ENCODE measurements around the gene GPRC6A.

Gene GPRC6A

DNA sequence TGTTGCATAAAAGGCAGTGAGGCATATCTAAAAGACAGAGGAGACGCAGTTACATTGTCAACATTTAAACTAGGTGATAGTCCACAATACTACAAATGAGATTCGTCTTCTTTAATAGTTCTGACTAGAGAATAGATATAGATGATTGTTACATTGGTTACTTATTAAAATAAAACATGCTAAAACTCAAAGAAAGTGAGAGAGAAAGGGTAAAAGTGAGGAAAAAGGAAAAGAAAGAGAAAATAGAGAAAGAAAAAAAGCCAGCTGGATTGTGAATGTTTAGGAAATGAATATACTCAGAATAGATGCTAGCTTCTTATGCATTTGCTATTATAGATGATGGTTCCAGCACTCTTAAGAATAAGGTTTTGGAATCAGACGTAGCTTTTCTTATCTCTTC is 35.7 kb downstream of the GPRC6A start:
- DNase-seq (ENCODE audit: low read depth in 2 of 2), result no peak

GRCh38 chr6:116783852-116784251 is 45.0 kb downstream of the GPRC6A start:
- DNase-seq (ENCODE audit: low read depth in 2 of 2), result no peak

DNA sequence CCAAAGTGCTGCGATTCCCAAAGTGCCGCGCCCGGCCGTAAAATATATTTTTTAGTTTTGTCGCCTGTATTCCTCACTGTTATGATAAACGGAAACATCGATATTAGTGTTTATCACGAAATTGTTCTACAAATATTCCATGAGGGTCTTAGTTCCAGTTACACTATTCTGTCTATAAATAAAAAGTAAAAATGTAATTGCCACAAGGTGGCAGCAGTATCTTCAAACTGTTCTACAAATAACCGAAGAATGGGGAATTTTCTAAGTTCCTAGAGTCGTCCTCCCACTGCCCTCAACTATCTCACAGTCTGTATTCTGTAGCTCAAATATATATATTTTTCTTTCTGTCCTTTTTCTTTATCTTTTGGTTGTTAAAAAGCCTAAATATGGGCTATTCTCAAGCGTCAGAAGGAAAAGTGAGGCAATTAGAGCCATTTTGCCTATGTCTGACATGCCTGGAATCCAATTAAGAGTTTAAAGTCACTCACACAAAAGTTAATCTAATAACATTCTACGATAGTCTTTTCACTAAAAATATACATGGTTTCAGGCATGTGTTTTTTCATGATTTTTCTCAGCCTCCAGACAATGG is 49.2 kb downstream of the GPRC6A start:
- DNase-seq (ENCODE audit: low read depth in 2 of 2), result no peak

- no peak for DNase-seq (ENCODE audit: low read depth in 2 of 2)
These were observed 55.0 kb downstream of the GPRC6A start for GRCh38 chr6:116773886-116774285.

GRCh38 chr6:116772450-116772849 is 56.4 kb downstream of the GPRC6A start:
- DNase-seq (ENCODE audit: low read depth in 2 of 2), result no peak

DNA sequence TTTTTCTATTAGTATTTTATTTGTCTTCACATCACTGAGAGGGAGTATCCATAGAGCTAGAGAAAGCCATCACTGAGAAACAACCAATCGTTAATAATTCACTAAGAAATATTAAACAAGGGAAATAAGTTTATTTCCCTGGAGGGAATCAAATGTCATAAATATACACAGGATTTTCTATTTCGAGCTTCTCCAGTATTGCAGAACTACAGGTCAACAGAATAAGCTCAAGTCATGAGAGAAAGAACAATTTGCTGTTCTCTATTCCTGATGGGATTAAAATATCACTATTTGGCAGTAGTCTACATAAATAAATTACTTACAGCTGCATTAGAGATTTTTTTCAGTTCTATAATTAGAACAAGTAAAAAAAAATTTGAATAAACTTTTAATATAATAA is 61.2 kb downstream of the GPRC6A start:
- no peak for DNase-seq (ENCODE audit: low read depth in 2 of 2)

GRCh38 chr6:116766506-116767176 is 62.2 kb downstream of the GPRC6A start:
- DNase-seq (ENCODE audit: low read depth in 2 of 2), result no peak

GRCh38 chr6:116764961-116765841 is 63.7 kb downstream of the GPRC6A start, which contains the start of gene FAM162B:
TSS of gene FAM162B (minus strand) at chr6:116765719. CDS start at chr6:116765576, 143 bp downstream.
- no peak for DNase-seq (ENCODE audit: low read depth in 2 of 2)

GRCh38 chr6:116764629-116764960 is 64.3 kb downstream of the GPRC6A start:
- DNase-seq (ENCODE audit: low read depth in 2 of 2), result no peak

DNA sequence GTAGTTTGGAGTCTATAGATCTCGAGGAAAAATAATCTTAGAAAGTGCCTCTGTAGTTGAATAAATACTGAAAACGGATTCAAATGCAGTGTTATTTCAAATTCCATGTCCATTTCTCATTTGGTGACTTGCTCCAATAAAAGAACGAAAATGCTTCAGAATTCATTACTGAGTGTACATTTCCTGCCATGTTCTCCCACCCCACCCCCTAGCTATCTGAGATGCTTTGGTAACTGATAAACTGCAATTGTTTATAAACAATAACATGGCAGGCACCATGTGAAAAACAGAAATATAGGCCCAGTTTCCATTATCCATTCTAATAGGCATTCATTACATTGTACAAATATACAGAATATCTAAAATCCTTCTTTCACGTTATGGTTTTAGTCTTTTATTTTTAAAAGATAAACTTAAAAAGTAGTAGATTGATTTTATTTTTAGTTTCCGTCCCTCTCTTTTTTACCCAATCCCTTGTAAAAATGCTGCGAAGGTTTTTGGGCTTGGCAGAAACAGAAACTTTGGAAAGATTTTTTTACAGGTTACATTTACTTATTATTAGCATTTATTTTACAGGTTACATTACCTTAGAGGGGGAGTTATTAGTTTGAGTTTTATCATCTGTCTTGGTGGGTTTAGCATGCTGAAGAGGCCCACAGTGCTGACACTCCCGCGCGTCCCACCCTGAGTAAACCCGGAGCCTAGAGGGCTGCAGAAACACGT is 64.8 kb downstream of the GPRC6A start:
- DNase-seq (ENCODE audit: low read depth in 2 of 2), result no peak

- no peak for DNase-seq (ENCODE audit: low read depth in 2 of 2)
These were observed 65.8 kb downstream of the GPRC6A start for GRCh38 chr6:116763048-116763447.

DNA sequence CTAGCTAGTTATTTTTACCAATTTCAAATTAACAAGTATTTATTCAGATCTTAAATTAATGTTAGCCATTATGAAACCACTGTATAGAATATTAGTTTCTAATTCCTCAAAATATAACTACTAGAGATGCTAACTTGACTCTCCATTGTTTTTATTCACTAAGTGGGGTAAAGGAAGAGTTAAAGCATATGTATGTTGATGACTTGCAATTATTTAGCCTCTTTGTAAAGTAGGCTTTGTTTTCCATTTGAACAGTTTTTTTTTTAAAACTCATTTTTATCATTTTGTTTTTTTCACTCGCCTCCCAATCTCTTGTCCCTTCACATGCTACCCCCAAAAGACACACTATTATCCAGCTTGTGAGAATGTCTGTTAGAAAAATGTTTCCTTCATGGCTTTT is 66.6 kb downstream of the GPRC6A start:
- no peak for DNase-seq (ENCODE audit: low read depth in 2 of 2)

- no peak for DNase-seq (ENCODE audit: low read depth in 2 of 2)
These were observed 67.1 kb downstream of the GPRC6A start for GRCh38 chr6:116761779-116762178.

DNA sequence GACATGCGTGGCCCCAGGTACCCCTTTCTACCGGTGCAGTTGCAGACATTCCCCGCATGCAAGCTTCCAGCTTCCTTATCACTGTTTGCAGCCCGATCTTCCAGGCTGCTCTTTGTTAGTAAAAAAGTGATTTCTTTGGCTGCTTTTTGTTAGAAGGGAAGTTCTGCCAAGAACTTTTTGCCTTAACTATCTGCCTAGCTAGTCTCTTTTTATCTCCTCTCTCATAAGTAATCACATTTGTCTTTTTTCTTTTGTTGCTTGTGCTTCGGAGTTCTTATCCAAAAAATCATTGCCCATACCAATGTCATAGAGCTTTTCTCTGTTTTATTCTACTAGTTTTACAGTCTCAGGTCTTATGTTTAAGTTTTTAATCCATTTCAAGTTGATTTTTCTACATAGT is 83.7 kb downstream of the GPRC6A start:
- DNase-seq (ENCODE audit: low read depth in 2 of 2), result no peak
